Measurements from ENCODE around the gene SH2D7.

SH2D7 gene

DNA sequence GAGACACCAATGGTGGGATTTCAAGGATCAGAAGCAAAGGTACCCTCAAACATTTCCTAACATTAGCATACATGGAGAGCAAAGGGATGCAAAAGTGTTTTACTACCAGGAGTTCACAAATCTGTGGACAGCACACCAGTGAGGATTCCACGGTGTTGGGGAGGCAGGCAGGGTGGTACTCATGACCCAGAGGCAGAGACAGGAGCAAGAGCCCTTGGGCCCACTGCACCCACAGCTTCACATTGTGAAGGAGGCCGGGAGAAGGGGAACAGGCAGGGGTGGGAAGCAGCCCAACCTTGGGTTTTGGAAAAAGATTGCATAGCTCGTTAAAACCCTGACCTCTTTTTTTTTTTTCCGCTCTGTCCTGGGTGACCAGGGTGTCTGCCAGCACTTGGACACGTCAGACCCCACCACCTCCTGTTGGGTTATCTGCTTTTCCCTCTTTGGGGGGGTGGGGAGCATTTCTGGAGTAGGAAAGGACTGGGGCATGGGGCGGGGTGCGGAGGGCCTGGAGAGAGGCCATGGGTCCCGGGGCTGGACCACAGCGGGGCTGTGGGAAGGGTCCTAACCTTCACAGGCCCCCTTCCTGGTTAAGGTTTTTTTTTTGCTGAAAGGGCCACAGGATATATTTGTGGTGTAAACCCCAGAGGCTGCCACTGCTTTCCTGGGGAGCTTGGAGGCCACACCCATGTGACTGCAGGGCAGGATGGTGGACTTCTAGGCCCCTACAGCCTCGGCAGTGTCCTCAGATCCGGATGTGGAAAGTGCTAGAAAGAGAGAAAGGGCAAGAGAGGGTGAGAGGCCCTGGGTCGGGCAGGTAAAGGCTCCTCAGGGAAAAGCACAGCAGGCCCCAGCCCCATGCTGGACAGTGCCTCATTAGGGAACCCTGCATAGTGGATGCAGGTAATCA is 12.5 kb downstream of the SH2D7 start:
- DNase-seq: no peak

DNA sequence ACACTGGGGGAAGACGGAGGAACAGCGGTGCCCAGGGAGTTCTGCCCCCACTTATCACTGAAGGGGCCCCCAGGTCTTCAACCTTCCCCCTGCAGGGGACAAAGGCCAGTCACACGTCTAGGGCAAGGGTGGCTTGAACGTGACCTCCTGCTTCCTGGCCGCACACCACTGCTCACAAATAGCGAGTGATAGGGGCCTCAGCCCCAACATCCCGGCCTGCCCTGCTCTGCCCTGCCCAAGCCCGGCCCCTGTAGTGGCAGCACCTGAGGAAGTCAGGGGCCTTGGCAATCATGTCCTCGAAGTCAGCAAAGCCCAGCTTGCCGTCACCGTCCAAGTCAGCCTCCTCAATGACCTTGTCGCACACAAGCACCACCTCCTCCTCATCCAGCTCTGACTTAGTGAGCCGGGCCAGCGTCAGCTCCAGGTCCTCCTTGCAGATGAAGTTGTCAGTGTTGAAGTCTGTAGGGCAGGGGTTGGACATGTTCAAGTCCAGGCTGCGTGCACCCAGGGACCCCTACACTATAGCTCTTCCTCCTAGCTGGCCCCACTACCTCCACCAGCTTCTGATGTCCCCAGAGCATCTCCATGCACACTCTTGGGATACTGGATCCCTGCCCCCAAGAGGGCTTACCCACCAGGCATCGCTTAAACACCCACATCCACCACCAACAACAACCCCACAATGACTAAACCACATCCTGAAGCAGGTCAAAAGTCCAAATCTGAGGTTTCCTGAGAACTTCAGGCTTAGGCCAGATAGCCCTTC is 13.3 kb downstream of the SH2D7 start:
- DNase-seq: no peak

- DNase-seq: no peak
Measured at GRCh38 chr15:78107471-78107870, 15.1 kb downstream of the SH2D7 start.

DNA sequence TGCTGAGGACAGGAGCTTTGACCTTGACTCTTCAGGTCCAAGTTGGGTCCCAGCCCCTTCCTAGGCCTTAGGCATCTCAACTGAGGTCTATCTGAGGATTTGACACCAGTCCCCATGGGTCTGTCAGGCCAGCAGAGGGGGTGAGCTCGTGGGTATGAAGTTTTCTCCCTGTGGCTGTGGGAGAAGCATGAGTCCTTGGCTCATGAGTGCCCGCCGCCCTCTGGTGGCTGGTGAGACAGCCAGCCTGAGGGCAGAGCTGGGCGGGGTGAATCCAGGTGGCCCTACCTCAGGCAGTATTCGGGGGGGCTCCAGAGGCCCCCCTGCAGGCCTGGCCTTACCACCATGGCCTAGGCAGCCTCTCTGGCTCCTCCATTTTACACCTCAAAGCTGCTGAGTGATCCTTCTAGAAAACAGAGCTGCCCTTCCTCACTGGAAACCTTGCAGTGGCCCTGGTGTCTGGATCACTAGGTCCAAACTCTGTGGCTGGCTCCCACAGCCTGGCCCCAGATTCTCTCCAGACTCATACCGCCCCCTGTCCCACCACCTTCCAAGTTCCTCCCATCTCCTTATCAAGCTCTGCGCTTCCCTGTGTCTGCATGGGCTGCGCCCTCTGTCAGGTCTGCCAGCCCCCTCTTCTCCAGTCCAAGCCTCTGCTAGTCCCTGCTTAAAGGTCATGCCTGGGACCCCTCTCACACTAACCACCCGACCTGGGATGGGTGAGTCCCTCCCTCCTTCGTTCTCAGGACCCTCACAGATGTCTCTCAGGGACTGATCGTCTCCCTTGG is 16.1 kb downstream of the SH2D7 start:
- DNase-seq: peak; percentile 71 to 75

- no peak for DNase-seq
Measured at GRCh38 chr15:78109156-78109555, 16.8 kb downstream of the SH2D7 start.

- no peak for DNase-seq
Measured at GRCh38 chr15:78110096-78110495, 17.7 kb downstream of the SH2D7 start.

- no peak for DNase-seq
Measured at GRCh38 chr15:78110916-78111475, 18.6 kb downstream of the SH2D7 start.

- no peak for DNase-seq
Measured at GRCh38 chr15:78111788-78112187, 19.4 kb downstream of the SH2D7 start.

DNA sequence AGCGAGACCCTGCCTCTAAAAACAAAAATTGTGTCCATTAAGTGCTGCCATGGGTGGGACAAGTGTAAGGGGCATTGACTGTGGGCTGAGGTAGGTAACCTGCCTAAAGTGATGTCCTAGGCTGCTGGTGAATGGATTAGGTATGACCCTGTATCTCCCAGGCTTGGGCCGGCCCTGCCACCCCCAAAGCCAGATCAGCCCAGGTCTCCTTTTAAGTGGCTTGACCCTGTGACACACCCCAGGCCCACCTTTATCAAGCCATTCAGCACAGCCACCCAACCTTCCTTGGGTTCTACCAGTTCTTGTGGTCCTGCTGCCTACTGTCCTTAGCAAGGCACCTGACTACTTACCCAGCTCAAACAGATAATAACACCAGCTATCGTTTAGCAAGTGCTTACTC is 20.2 kb downstream of the SH2D7 start:
- DNase-seq: no peak

- no peak for DNase-seq
Measured at GRCh38 chr15:78120523-78120922, 28.2 kb downstream of the SH2D7 start.

DNA sequence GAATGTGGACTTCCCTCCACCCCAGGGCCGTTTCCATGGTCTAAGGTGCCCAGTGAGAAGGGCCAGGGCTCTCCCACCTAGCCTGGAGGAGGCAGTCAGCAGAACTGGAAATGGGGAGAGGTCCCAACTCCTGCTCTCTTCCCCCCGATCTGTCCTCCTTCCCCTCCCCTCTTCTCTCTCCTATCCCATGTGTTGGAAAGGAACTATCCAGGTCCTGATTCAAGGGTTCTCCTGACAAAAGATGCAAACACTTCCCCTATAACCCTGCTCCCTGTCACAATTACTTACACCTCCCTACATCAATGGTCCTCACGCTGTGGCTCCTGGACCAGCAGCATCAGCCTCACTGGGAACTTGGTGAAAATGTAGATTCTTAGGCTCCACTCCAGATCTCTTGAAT is 32.9 kb downstream of the SH2D7 start:
- DNase-seq: no peak

GRCh38 chr15:78127882-78128281 is 35.5 kb downstream of the SH2D7 start:
- no peak for DNase-seq

GRCh38 chr15:78129077-78129750 is 36.9 kb downstream of the SH2D7 start:
- no peak for DNase-seq

DNA sequence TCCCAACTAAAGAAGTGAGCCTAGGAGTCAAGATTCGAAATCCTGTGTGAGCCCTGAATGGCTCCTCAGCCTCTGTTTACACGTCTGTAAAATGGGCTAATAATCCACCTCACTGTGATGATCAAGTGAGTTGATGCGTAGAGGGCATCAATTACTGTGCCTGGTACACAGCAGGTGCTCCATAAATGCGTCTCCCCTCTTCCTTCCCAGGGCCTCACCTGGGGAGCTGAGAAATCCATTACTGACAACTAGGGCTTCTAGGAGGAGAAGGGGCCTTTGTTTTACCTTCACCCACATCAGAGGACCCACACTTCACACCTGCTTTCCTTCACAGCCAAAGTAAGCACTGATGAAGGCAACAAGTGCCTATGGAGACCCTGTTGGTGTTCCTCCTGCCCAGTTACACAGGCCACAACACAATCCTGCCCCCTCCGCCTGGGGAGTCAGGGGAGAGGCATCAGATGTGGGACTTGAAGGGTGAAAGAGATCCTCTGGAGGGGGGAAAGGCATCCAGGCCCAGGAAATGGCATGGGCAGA is 37.5 kb downstream of the SH2D7 start:
- DNase-seq: no peak

DNA sequence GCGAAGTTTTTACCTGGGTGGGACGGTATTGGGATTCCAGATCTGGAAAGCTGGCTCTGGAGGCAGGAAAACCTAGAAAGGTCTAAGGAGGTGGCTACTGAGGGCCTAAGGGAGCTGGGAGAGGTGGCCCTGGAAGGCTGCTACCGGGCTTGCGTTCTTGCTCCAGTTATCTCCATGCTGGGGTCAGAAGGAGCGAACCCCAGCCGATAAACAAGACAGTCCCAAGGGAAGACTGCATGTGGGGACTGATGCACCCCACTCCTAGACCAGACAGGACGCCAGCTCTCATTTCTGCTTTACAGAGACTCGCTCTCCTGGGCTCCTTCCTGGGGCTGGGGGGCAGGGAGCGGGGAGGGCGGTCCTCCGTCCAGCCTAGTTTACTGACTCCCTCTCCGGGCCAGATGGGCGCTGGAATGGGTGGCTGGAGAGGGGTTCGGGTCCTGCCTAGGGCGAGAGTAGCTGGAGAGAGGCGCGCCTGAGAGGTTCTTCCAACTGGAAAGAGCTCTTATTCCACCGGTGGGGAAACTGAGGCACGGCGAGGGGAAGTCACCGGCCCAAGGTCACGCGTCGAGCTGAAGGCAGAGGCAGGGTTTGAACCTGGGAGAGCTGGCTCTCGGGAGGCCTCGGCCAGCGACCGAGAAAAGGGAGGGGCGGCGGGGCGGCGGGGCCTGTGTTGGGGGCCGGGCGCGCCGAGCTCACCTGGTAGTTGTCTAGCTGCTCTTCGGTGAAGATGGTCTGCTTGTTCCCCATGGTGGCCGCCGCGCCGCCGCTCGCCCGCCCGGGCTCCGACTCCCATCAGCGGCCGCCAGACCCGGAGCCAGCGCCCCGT is 38.3 kb downstream of the SH2D7 start:
- peak in 1 of 2 donors; percentile 33 for DNase-seq

DNA sequence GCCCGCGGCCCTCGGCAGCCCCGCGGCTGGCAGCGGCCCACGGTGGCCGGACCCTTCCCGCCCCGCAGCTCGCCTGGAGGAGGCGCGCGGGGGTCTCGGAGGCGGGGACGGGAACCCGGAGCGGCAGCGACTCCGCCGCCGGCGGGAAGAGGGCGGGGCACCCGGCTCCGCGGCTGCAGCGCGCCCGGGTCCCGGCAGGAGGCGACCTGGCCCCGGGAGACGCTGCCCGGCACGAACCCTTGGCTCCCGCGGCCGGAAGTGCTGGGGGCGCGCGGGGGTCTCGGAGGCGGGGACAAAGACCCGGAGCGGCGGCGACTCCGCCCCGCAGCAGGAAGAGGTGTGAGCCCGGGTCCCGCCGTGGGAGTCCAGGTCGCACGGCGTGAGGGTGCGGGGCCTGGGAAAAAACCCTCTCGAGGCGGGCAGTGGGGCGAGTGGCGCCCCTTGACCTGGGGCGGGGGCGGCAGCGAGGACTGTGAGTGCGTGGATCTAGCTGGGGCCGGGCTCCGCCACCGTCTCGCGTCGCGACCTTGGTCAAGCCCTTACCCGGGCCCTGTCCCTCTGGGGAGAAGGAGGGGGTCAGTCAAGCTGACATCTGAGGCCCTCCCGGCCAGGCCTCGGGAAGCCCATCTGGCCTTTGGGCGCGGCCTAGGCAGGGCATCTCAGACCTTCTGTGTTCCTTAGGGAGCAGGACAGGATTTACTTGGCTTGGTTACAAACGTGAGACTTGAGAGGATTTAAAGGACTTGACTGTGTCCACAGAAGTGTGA is 39.1 kb downstream of the SH2D7 start, which contains the start of gene CIB2:
CIB2 (minus strand) TSS at position 151 of the 767 bp plus-strand sequence. CDS start 230 bp downstream, outside the sequence.
- peak; percentile 71 to 72 for DNase-seq

DNA sequence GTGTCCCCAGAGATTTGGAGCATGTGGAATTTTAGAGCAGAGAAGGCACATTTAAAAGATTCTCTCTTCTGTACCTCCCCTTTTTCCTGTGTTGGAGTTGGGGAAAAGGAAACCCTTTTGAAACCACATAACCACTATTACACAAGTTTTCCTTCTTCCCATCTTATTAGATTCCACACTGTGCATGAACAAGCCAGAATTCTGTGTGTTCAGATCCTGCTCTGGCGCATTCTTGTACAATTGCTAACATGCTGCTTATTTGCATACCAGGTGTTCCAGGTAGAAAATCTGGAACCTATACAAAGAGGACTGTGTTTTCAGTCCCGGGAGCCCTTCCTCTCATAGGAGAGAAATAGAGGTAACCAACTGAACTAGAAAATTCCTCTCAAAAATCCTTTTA is 41.4 kb downstream of the SH2D7 start:
- no peak for DNase-seq

DNA sequence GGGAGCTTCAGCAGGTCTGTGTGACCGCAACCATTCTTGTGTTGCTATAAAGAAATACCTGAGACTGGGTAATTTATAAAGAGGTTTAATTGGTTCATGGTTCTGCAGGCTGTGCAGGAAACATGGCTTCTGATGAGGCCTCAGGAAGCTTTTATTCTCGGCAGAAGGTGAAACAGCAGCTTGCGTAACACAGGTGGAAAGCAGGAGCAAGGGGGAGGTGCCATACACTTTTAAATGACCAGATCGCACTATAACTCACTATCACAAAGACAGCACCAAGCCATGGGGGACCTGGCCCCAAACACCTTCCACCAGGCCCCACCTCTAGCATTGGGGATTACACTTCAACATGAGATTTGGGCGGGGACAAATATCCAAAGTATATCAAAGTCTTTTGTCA is 47.2 kb downstream of the SH2D7 start:
- no peak for DNase-seq

- no peak for DNase-seq
Measured at GRCh38 chr15:78140292-78140691, 47.9 kb downstream of the SH2D7 start.

DNA sequence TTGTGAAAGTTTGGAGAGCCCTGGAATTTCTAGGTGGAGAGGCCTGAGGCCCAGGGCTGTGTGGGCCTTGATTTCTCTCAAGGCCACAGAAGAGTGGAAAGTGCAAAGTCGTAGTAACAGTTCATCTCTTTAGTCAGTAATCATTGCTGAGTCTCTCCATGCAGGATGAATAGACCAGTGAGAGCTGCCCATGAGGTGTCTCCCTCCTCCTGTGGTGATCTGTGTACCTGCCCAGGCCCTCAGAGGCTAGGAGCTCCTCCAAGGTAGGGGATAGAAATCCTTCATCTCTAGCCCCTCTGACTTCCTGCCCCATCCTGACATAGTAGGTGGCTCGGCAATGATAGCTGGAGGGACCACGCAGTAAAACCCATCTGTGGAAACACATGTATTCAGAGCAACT is 50.0 kb downstream of the SH2D7 start:
- no peak for DNase-seq

Data from stimulated activated CD4-positive, alpha-beta T cell treated with anti-CD3 and anti-CD28 coated beads, Interleukin-2, amount 100 ng/mL, for 48 hours (primary cell).